ACHN (cell line): ENCODE data around the gene ANKLE2.
A peak's percentile ranks its signal among the peaks of the same experiment; 100 is the strongest.
"Not testable (repeated sequence)": the region's sequence is repeated elsewhere in the genome, so short reads cannot be mapped to it uniquely, and the experiment has no call there.

ENCODE experiments used
- DNase-seq: peaks from one replicate; pipeline ENCODE4 v3.0.0-alpha.2; 2015
- in situ Hi-C: cut with HindIII; loops from 2 replicates; pipeline ENCODE4 v1.10.0; 2017; ENCODE audit warnings: low sequenced_read_pairs, low pct_ligation_motif_present, low pct_unique_long_range_greater_than_20kb

ANKLE2 gene

GRCh38 chr12:132781938-132782337, 20.3 kb upstream of the ANKLE2 start:
- in situ Hi-C loops, result no loop called here

GRCh38 chr12:132779781-132780353, 18.2 kb upstream of the ANKLE2 start:
- in situ Hi-C loops, result no loop called here
- DNase-seq, result no peak

More at GRCh38 chr12:132781938-132782337, 20.3 kb upstream of the ANKLE2 start:
- no peak for DNase-seq

- in situ Hi-C loops, result no loop called here
- DNase-seq, result no peak
These were observed 16.0 kb upstream of the ANKLE2 start for GRCh38 chr12:132777614-132778013.

GRCh38 chr12:132776816-132777568, 15.4 kb upstream of the ANKLE2 start:
- in situ Hi-C loops, result no loop called here

GRCh38 chr12:132776230-132776625, 14.6 kb upstream of the ANKLE2 start:
- DNase-seq, in situ Hi-C loops: not testable (repeated sequence)

More at GRCh38 chr12:132776816-132777568, 15.4 kb upstream of the ANKLE2 start:
- DNase-seq, result no peak

GRCh38 chr12:132775502-132776229, 14.0 kb upstream of the ANKLE2 start:
- no peak for DNase-seq
- in situ Hi-C loops, result no loop called here

GRCh38 chr12:132774646-132775275, 13.1 kb upstream of the ANKLE2 start:
- in situ Hi-C loops, result no loop called here
- no peak for DNase-seq

GRCh38 chr12:132774159-132774558, 12.5 kb upstream of the ANKLE2 start:
- DNase-seq, result no peak
- in situ Hi-C loops, result no loop called here

- DNase-seq, result no peak
- in situ Hi-C loops, result no loop called here
These were observed 11.7 kb upstream of the ANKLE2 start for GRCh38 chr12:132773077-132773955.

- in situ Hi-C loops, result no loop called here
- no peak for DNase-seq
These were observed 11.0 kb upstream of the ANKLE2 start for GRCh38 chr12:132772606-132773005.

- no peak for DNase-seq
These were observed 9.7 kb upstream of the ANKLE2 start for GRCh38 chr12:132771126-132771838.

GRCh38 chr12:132766380-132767085, 4.9 kb upstream of the ANKLE2 start:
- DNase-seq, result no peak
- in situ Hi-C loops, result no loop called here

More at GRCh38 chr12:132771126-132771838, 9.7 kb upstream of the ANKLE2 start:
- in situ Hi-C loops, result no loop called here

- no peak for DNase-seq
- in situ Hi-C loops, result no loop called here
These were observed 3.7 kb upstream of the ANKLE2 start for GRCh38 chr12:132765361-132765760.

- no peak for DNase-seq
- in situ Hi-C loops, result no loop called here
These were observed 2.6 kb upstream of the ANKLE2 start for GRCh38 chr12:132764231-132764630.

- DNase-seq, result peak; percentile 97
These were observed 420 bp upstream of the ANKLE2 start for GRCh38 chr12:132761921-132762583.

GRCh38 chr12:132759359-132759758, 2.3 kb downstream of the ANKLE2 start:
- in situ Hi-C loops, result no loop called here
- no peak for DNase-seq

More at GRCh38 chr12:132761921-132762583, 420 bp upstream of the ANKLE2 start:
- in situ Hi-C loops, result no loop called here
